A549 (cell line): ENCODE data around the gene USP46. TPM values are rescaled to one million over a fixed set of nuclear protein-coding genes. Genes with fewer than 3 reads are reported as not detected.

ENCODE experiments used
- ATAC-seq, 2 experiments: fragments of 200-7000 bp in 1 of 2; fragments of >200 bp in 1 of 2; cut with Nextera tagmentation in 1 of 2; cut with Tn5 transposase in 1 of 2; 3 replicates each; pipeline versions ENCODE4 v1.8.0 to v1.9.1; 2018 to 2020; ENCODE audit warnings: mild to moderate bottlenecking in 1 of 2, moderate library complexity in 1 of 2
- CTCF ChIA-PET: fragments of 300-600 bp; sonication (Branson Sonifier 250); formaldehyde crosslinking; extraction: SDS; loops from one replicate; lab custom pipeline; 2021; ENCODE audit warnings: antibody characterized with exemption, inconsistent platforms; lab: Yijun Ruan, JAX
- POLR2A ChIA-PET: fragments of 350-600 bp; formaldehyde crosslinking; extraction: SDS; loops from one replicate; lab custom pipeline; 2021; ENCODE audit warnings: antibody characterized with exemption, inconsistent platforms; lab: Yijun Ruan, JAX
- DNase-seq, 2 experiments: peaks; one replicate each; pipeline versions ENCODE4 v3.0.0 to v3.0.0-alpha.2; 2011 to 2016; ENCODE audit warnings: low read depth in 1 of 2, low spot score in 1 of 2
- FAIRE-seq: peaks from 2 replicates; lab custom pipeline; 2011; peaks lifted over from hg19 to GRCh38; lab: Jason Lieb, UNC
- H3K27ac ChIP-seq, 2 experiments: fragments of >200 bp; sonication (Bioruptor Twin); formaldehyde crosslinking; 3 replicates each; pipeline ENCODE4 v1.5.1; 2016 to 2017
- H3K4me1 ChIP-seq: fragments of >200 bp; sonication (Bioruptor Twin); formaldehyde crosslinking; 3 replicates; pipeline ENCODE4 v1.6.1; 2016
- H3K4me2 ChIP-seq: fragments of >200 bp; sonication (Bioruptor Twin); formaldehyde crosslinking; 3 replicates; pipeline ENCODE4 v1.6.1; 2016
- H3K4me3 ChIP-seq: fragments of >200 bp; sonication (Bioruptor Twin); formaldehyde crosslinking; 3 replicates; pipeline ENCODE4 v1.5.1; 2016
- H3K9me3 ChIP-seq: fragments of >200 bp; sonication (Bioruptor Twin); formaldehyde crosslinking; 3 replicates; pipeline ENCODE4 v1.6.1; 2016
- EHMT2 ChIP-seq: fragments of 200-600 bp; sonication (generic); IDR thresholded peaks from 2 replicates; pipeline ENCODE4 v1.6.1; 2016; ENCODE audit warnings: antibody characterized with exemption, low read depth, mild to moderate bottlenecking, moderate library complexity
- ESRRA ChIP-seq: fragments of 150-350 bp; IDR thresholded peaks from 2 replicates; pipeline ENCODE4 v1.6.1; 2014; ENCODE audit warnings: mild to moderate bottlenecking, low read length, borderline replicate concordance
- FOXS1 ChIP-seq: fragments of 250-450 bp; sonication (Bioruptor Pico); IDR thresholded peaks from 2 replicates; pipeline ENCODE4 v1.5.0; 2020; ENCODE audit warnings: mild to moderate bottlenecking, moderate library complexity
- GATA3 ChIP-seq: IDR thresholded peaks from 2 replicates; pipeline ENCODE4 v1.6.1; 2012; ENCODE audit warnings: borderline replicate concordance
- HDAC2 ChIP-seq: fragments of 200-600 bp; sonication (generic); IDR thresholded peaks from 2 replicates; pipeline ENCODE4 v1.6.1; 2016
- HEYL ChIP-seq: fragments of 250-450 bp; sonication (Bioruptor Pico); IDR thresholded peaks from 2 replicates; pipeline ENCODE4 v1.8.0; 2021; ENCODE audit warnings: mild to moderate bottlenecking, moderate library complexity
- HOXA7 ChIP-seq: fragments of 250-450 bp; sonication (Bioruptor Pico); IDR thresholded peaks from 2 replicates; pipeline ENCODE4 v1.5.0; 2020; ENCODE audit warnings: mild to moderate bottlenecking, moderate library complexity
- KDM1A ChIP-seq: fragments of 200-600 bp; sonication (generic); IDR thresholded peaks from 2 replicates; pipeline ENCODE4 v1.6.1; 2016; ENCODE audit warnings: low read depth, mild to moderate bottlenecking
- MYC ChIP-seq: IDR thresholded peaks from 2 replicates; pipeline ENCODE4 v1.6.1; 2012; ENCODE audit warnings: mild to moderate bottlenecking, inconsistent platforms, low read length, improper control_type of control experiment, borderline replicate concordance
- PHF8 ChIP-seq: fragments of 200-600 bp; sonication (generic); IDR thresholded peaks from 2 replicates; pipeline ENCODE4 v1.6.1; 2016; ENCODE audit warnings: low read depth, mild to moderate bottlenecking, antibody characterized with exemption, moderate library complexity, borderline replicate concordance
- RAD21 ChIP-seq, 2 experiments: fragments of >200 bp in 1 of 2; sonication (Bioruptor Twin) in 1 of 2; formaldehyde crosslinking in 1 of 2; IDR thresholded peaks in 1 of 2; conservative IDR thresholded peaks in 1 of 2; 2 replicates in 1 of 2; 3 replicates in 1 of 2; pipeline ENCODE4 v1.6.1; 2012 to 2018; ENCODE audit warnings: inconsistent platforms in 1 of 2
- RFX5 ChIP-seq: fragments of 450-650 bp; IDR thresholded peaks from 2 replicates; pipeline ENCODE4 v1.7.1; 2014; ENCODE audit warnings: antibody characterized with exemption, mild to moderate bottlenecking, moderate library complexity
- SMC3 ChIP-seq: fragments of >200 bp; sonication (Bioruptor Twin); formaldehyde crosslinking; IDR thresholded peaks from 3 replicates; pipeline ENCODE4 v1.6.1; 2018; ENCODE audit warnings: inconsistent platforms
- TP53 ChIP-seq: fragments of 250-450 bp; sonication (Bioruptor Pico); IDR thresholded peaks from 2 replicates; pipeline ENCODE4 v1.5.0; 2021; ENCODE audit warnings: mild to moderate bottlenecking, moderate library complexity
- ZC3H11A ChIP-seq: fragments of 450-650 bp; IDR thresholded peaks from 2 replicates; pipeline ENCODE4 v1.6.1; 2014; ENCODE audit warnings: antibody characterized with exemption, mild to moderate bottlenecking
- WGBS: methylation state at CpG from one replicate; pipeline ENCODE4 v1.1.6; 2017; ENCODE audit errors: missing lambda C conversion rate; 5-methylcytosine and 5-hydroxymethylcytosine counted together
- polyA plus RNA-seq, 4 experiments: library from polyadenylated mRNA; depleted of rRNA in 3 of 4; stranded (reverse); fragments of >200 nt; fragmentation: RNase III in 1 of 4; extraction: RNeasy Plus Mini Kit Qiagen cat#74134 plus additional on column Dnase treatment in 1 of 4; gene quantifications; 2 replicates in 3 of 4; 3 replicates in 1 of 4; pipeline ENCODE4 v1.2.3, GENCODE V29; 2011 to 2017
- TF ChIP-seq, protein P1 (sequence below): fragments of >200 bp; sonication (Bioruptor Twin); formaldehyde crosslinking; IDR thresholded peaks from 2 replicates; pipeline ENCODE4 v1.6.1; 2016
- TF ChIP-seq, protein P2 (sequence below): fragments of >200 bp; sonication (Bioruptor Twin); formaldehyde crosslinking; IDR thresholded peaks from 3 replicates; pipeline ENCODE4 v1.6.1; 2016
- TF ChIP-seq, protein P3 (sequence below): fragments of 150-350 bp; IDR thresholded peaks from 2 replicates; pipeline ENCODE4 v1.6.1; 2014; ENCODE audit warnings: low read depth, mild to moderate bottlenecking, low read length
- TF ChIP-seq, protein P4 (sequence below): fragments of >200 bp; sonication (Bioruptor Twin); formaldehyde crosslinking; IDR thresholded peaks from 3 replicates; pipeline ENCODE4 v1.5.1; 2016
- TF ChIP-seq, protein P5 (sequence below): IDR thresholded peaks from 2 replicates; pipeline ENCODE4 v1.6.1; 2012

USP46 gene
- polyA plus RNA-seq, 2 of the 4 experiments (the other 2 are of a cell fraction), result 5.6 to 15.9 TPM

DNA sequence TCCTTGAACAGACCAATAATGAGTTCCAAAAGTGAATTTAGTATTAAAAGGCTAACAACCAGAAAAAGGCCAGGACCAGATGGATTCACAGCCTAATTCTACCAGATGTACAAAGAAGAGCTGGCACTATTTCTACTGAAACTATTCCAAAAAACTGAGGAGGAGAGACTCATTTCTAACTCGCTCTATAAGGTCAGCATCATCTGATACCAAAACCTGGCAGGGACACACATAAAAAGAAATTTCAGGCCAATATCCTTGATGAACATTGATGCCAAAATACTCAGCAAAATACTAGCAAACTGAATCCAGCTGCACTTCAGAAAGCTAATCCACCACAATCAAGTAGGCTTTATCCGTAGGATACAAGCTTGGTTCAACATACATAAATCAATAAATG is 35.8 kb upstream of the USP46 start:
- TF ChIP-seq GATA3 (no peak), RFX5 (no peak), ZC3H11A (no peak), ESRRA (no peak), HDAC2 (no peak), KDM1A (no peak), RAD21 (conservative IDR thresholded peaks at IDR 0.05 in 1 of 2, IDR thresholded peaks at IDR 0.05 in 1 of 2) (no peak), EHMT2 (no peak), MYC (no peak), HOXA7 (no peak), FOXS1 (no peak)
- TF ChIP-seq, protein P1, sequence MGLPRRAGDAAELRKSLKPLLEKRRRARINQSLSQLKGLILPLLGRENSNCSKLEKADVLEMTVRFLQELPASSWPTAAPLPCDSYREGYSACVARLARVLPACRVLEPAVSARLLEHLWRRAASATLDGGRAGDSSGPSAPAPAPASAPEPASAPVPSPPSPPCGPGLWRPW, result no peak
- TF ChIP-seq, protein P2, sequence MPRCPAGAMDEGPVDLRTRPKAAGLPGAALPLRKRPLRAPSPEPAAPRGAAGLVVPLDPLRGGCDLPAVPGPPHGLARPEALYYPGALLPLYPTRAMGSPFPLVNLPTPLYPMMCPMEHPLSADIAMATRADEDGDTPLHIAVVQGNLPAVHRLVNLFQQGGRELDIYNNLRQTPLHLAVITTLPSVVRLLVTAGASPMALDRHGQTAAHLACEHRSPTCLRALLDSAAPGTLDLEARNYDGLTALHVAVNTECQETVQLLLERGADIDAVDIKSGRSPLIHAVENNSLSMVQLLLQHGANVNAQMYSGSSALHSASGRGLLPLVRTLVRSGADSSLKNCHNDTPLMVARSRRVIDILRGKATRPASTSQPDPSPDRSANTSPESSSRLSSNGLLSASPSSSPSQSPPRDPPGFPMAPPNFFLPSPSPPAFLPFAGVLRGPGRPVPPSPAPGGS, result no peak
- TF ChIP-seq, protein P3, sequence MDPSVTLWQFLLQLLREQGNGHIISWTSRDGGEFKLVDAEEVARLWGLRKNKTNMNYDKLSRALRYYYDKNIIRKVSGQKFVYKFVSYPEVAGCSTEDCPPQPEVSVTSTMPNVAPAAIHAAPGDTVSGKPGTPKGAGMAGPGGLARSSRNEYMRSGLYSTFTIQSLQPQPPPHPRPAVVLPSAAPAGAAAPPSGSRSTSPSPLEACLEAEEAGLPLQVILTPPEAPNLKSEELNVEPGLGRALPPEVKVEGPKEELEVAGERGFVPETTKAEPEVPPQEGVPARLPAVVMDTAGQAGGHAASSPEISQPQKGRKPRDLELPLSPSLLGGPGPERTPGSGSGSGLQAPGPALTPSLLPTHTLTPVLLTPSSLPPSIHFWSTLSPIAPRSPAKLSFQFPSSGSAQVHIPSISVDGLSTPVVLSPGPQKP, result no peak
- TF ChIP-seq, protein P4, sequence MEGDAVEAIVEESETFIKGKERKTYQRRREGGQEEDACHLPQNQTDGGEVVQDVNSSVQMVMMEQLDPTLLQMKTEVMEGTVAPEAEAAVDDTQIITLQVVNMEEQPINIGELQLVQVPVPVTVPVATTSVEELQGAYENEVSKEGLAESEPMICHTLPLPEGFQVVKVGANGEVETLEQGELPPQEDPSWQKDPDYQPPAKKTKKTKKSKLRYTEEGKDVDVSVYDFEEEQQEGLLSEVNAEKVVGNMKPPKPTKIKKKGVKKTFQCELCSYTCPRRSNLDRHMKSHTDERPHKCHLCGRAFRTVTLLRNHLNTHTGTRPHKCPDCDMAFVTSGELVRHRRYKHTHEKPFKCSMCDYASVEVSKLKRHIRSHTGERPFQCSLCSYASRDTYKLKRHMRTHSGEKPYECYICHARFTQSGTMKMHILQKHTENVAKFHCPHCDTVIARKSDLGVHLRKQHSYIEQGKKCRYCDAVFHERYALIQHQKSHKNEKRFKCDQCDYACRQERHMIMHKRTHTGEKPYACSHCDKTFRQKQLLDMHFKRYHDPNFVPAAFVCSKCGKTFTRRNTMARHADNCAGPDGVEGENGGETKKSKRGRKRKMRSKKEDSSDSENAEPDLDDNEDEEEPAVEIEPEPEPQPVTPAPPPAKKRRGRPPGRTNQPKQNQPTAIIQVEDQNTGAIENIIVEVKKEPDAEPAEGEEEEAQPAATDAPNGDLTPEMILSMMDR, result no peak
- TF ChIP-seq, protein P5, sequence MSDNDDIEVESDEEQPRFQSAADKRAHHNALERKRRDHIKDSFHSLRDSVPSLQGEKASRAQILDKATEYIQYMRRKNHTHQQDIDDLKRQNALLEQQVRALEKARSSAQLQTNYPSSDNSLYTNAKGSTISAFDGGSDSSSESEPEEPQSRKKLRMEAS, result no peak
- ChIA-PET POLR2A (no interaction called here), CTCF (no interaction called here)
- H3K4me1 ChIP-seq, result no peaks in the 10 kb centered on the region
- no peak overlapping the region for H3K4me3 ChIP-seq
- FAIRE-seq, result no peak
- 58% methylated on average over 2 of the region's 2 CpGs for WGBS
- H3K27ac ChIP-seq, result no peak overlapping the region
- no peaks in the 10 kb centered on the region for H3K9me3 ChIP-seq
- H3K4me2 ChIP-seq, result no peak overlapping the region
- no peak for DNase-seq
- ATAC-seq, result no peak

DNA sequence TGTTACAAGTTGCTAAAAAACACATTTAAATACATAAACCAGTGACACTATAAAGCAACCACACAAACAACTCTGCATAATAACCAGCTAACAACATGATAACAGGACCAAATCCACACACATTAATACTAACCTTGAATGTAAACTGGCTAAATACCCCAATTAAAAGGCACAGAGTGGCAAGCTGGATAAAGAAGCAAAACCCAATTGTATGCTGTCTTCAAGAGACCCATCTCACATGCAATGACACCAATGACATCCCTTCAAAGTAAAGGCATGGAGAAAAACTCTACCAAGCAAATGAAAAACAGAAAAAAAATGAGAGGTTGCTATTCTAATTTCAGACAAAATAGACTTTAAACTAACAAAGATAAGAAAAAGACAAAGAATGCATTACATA is 34.4 kb upstream of the USP46 start:
- Histone ChIP-seq H3K9me3 (no peaks in the 10 kb centered on the region), H3K27ac (no peak overlapping the region)
- ATAC-seq, result no peak
- CTCF ChIA-PET, result no interaction called here
- no peak for TF ChIP-seq SMC3
- TF ChIP-seq PHF8, result no peak
- TF ChIP-seq HOXA7, result no peak
- no peak for TF ChIP-seq TP53 (CRISPR knock-in tag)
- TF ChIP-seq HDAC2, result no peak
- TF ChIP-seq, protein P4, result no peak
- TF ChIP-seq HEYL (CRISPR knock-in tag), result no peak
- TF ChIP-seq, all 56 proteins: peak for 0
- FAIRE-seq (no peak), DNase-seq (no peak)
- H3K4me2 ChIP-seq, result no peak overlapping the region
- POLR2A ChIA-PET, result no interaction called here
- no peak overlapping the region for H3K4me3 ChIP-seq
- no peaks in the 10 kb centered on the region for H3K4me1 ChIP-seq
